Amniotic epithelial cell (primary cell): ENCODE results near the gene PDCD1.
"Not testable (repeated sequence)": the region's sequence is repeated elsewhere in the genome, so short reads cannot be mapped to it uniquely, and the experiment has no call there.

Experiments
- DNase-seq: peaks from one replicate; pipeline ENCODE4 v3.0.0-alpha.2; 2010; ENCODE audit warnings: low read depth

Gene PDCD1

GRCh38 chr2:241858206-241859016 lies at the start of gene PDCD1:
TSS of gene PDCD1 (minus strand) at chr2:241858894. CDS start at chr2:241858838, 56 bp downstream.
- DNase-seq: no peak

GRCh38 chr2:241907831-241908230 lies 49.1 kb upstream of the PDCD1 start:
- DNase-seq: not testable (repeated sequence)

GRCh38 chr2:241906826-241907570 lies 48.3 kb upstream of the PDCD1 start:
- no peak for DNase-seq

GRCh38 chr2:241906378-241906770 lies 47.7 kb upstream of the PDCD1 start:
- DNase-seq: not testable (repeated sequence)

GRCh38 chr2:241905716-241906377 lies 47.2 kb upstream of the PDCD1 start:
- no peak for DNase-seq

- DNase-seq: no peak
These were observed 46.4 kb upstream of the PDCD1 start for GRCh38 chr2:241904791-241905710.

- no peak for DNase-seq
These were observed 45.5 kb upstream of the PDCD1 start for GRCh38 chr2:241904011-241904718.

- DNase-seq: no peak
These were observed 44.7 kb upstream of the PDCD1 start for GRCh38 chr2:241903121-241904010.

- no peak for DNase-seq
These were observed 43.8 kb upstream of the PDCD1 start for GRCh38 chr2:241902357-241902991.

GRCh38 chr2:241901500-241902351 lies 43.0 kb upstream of the PDCD1 start:
- no peak for DNase-seq

GRCh38 chr2:241901018-241901380 lies 42.3 kb upstream of the PDCD1 start:
- DNase-seq: no peak

GRCh38 chr2:241900251-241901017 lies 41.7 kb upstream of the PDCD1 start:
- DNase-seq: no peak

- DNase-seq: no peak
These were observed 40.0 kb upstream of the PDCD1 start for GRCh38 chr2:241898463-241899270.

- DNase-seq: no peak
These were observed 38.7 kb upstream of the PDCD1 start for GRCh38 chr2:241897231-241897916.

GRCh38 chr2:241896746-241897201 lies 38.1 kb upstream of the PDCD1 start:
- no peak for DNase-seq
